Spleen (tissue), 7 donors: ENCODE results near the gene LRBA.

ENCODE experiments used
- POLR2A ChIP-seq, 3 donors: fragments of 450-650 bp; IDR thresholded peaks; one replicate each; pipeline ENCODE4 v1.5.1; 2017; ENCODE audit warnings: antibody characterized with exemption in 3 of 3, mild to moderate bottlenecking in 1 of 3
- POLR2AphosphoS5 ChIP-seq, 3 donors: sonication (generic); formaldehyde crosslinking; IDR thresholded peaks; one replicate each; pipeline ENCODE4 v1.5.1; 2017; ENCODE audit warnings: antibody characterized with exemption in 3 of 3
- TF ChIP-seq, protein P1 (sequence below), 11 experiments: fragments of 200-600 bp in 7 of 11; fragments of 450-650 bp in 4 of 11; sonication (generic) in 4 of 11; IDR thresholded peaks in 8 of 11; conservative IDR thresholded peaks in 3 of 11; 1 replicate in 7 of 11; 2 replicates in 4 of 11; pipeline versions ENCODE4 v1.4.0 to v1.8.0; 2016 to 2021; ENCODE audit warnings: antibody characterized with exemption in 11 of 11, inconsistent platforms in 4 of 11, mild to moderate bottlenecking in 1 of 11
- donor health status: DM: no; HTN: no; CAD: no; lungs with moderate emphysema.
- donor health status: DM: no; HTN: no; CAD: no.
- donor health status: DM: no; HTN: no; CAD: no.

- no peak for TF ChIP-seq POLR2A (IDR thresholded peaks at IDR 0.05)
- TF ChIP-seq, protein P1, sequence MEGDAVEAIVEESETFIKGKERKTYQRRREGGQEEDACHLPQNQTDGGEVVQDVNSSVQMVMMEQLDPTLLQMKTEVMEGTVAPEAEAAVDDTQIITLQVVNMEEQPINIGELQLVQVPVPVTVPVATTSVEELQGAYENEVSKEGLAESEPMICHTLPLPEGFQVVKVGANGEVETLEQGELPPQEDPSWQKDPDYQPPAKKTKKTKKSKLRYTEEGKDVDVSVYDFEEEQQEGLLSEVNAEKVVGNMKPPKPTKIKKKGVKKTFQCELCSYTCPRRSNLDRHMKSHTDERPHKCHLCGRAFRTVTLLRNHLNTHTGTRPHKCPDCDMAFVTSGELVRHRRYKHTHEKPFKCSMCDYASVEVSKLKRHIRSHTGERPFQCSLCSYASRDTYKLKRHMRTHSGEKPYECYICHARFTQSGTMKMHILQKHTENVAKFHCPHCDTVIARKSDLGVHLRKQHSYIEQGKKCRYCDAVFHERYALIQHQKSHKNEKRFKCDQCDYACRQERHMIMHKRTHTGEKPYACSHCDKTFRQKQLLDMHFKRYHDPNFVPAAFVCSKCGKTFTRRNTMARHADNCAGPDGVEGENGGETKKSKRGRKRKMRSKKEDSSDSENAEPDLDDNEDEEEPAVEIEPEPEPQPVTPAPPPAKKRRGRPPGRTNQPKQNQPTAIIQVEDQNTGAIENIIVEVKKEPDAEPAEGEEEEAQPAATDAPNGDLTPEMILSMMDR (IDR thresholded peaks at IDR 0.05 in 8 of 11, conservative IDR thresholded peaks at IDR 0.05 in 3 of 11) = no peak
- no peak for TF ChIP-seq POLR2AphosphoS5 (IDR thresholded peaks at IDR 0.05)
These were observed 523.7 kb downstream of the LRBA start for GRCh38 chr4:150491132-150492049.
